Measurements from ENCODE around the gene IL12RB1. TPM values are rescaled to one million over a fixed set of nuclear protein-coding genes. Genes with fewer than 3 reads are reported as not detected.
A peak's percentile ranks its signal among the peaks of the same experiment; 100 is the strongest.
"Not testable (repeated sequence)": the region's sequence is repeated elsewhere in the genome, so short reads cannot be mapped to it uniquely, and the experiment has no call there.

IL12RB1 gene
- total and polyA plus RNA-seq, 12 donors = 0.28 to 7.4 (median 1.8) TPM; not detected in 1

DNA sequence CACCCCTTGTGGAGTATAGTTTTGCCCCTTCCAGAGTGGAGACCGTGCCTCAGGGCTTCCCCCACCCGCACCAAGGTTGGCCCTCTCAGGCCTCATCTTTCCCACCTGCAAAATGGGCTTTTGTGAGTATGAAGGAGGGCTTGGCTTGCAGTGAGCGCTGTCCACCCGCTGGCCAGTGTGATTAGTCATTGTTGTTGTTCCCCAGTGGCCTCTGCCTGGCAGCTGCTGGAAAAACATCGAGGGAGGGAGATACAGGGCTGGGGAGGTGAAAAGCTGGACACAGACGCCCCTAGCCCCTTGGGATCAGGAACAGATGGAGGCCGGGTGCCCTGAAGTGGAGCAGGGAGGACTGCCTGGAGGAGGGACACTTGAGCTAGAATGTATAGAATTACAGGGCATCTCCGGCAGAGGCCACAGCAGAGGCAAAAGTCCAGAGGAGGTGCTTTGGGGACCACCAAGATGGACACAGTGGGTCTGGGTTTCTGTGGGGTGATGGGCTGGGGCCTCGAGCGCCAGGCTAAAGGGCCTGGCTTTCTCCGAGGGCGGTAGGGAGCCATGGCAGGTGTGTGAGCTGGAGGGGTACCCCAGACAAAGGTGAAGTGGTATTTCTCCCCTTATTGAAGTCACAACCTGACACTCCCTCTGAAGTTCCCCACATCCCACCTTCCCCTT, 3.9 kb upstream of the IL12RB1 start:
- H3K4me3 ChIP-seq = no peak overlapping the region
- peak overlapping the region in 2 of 5 donors; percentile 30 to 69 for H3K27ac ChIP-seq
- TF ChIP-seq, protein P1, sequence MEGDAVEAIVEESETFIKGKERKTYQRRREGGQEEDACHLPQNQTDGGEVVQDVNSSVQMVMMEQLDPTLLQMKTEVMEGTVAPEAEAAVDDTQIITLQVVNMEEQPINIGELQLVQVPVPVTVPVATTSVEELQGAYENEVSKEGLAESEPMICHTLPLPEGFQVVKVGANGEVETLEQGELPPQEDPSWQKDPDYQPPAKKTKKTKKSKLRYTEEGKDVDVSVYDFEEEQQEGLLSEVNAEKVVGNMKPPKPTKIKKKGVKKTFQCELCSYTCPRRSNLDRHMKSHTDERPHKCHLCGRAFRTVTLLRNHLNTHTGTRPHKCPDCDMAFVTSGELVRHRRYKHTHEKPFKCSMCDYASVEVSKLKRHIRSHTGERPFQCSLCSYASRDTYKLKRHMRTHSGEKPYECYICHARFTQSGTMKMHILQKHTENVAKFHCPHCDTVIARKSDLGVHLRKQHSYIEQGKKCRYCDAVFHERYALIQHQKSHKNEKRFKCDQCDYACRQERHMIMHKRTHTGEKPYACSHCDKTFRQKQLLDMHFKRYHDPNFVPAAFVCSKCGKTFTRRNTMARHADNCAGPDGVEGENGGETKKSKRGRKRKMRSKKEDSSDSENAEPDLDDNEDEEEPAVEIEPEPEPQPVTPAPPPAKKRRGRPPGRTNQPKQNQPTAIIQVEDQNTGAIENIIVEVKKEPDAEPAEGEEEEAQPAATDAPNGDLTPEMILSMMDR (IDR thresholded peaks at IDR 0.05) = no peak
- TF ChIP-seq POLR2A (IDR thresholded peaks at IDR 0.05) = no peak
- DNase-seq = no peak
- WGBS, 4 donors = 52 to 63% (median 62%) methylated on average over 9 to 12 of the region's 12 CpGs
- H3K9me3 ChIP-seq (replicated peaks in 1 of 3) = no peaks in the 10 kb centered on the region
- intact Hi-C loops (cut with DNase I) = no loop called here
- no peaks in the 10 kb centered on the region for H3K36me3 ChIP-seq (replicated peaks in 1 of 2)
- H3K27me3 ChIP-seq = no peaks in the 10 kb centered on the region
- H3K4me1 ChIP-seq (replicated peaks in 1 of 2) = peaks cover 0 to 7% of the 10 kb centered on the region in 2 donors

DNA sequence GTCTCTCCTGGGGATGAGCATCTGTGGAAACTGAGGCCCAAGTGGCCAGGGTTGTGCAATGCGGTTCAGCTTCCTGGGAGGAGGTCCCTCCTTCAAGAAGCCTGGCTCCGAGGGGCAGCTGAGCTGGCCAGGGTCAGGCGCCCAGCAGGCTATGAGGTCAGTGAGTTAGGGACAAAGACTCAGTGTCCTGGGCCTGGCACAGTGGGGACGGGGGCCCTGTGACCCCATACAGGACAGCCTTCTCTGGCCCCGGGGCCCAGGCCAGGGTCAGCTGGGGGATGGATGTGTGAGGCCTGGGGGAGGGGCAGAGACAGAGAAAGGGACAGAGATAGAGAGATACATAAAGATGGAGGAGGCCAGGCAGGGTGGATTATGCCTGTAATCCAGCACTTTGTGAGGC, 3.0 kb upstream of the IL12RB1 start:
- whole genome bisulfite sequencing, 4 donors = 75 to 83% (median 76%) methylated on average over 5 of the region's 5 CpGs
- Histone ChIP-seq H3K9me3 (replicated peaks in 1 of 3) (no peaks in the 10 kb centered on the region), H3K4me1 (replicated peaks in 1 of 2) (peaks cover 0 to 7% of the 10 kb centered on the region in 2 donors), H3K36me3 (replicated peaks in 1 of 2) (no peaks in the 10 kb centered on the region), H3K4me3 (no peak overlapping the region), H3K27me3 (no peaks in the 10 kb centered on the region), H3K27ac (peak overlapping the region in 1 of 5 donors; percentile 65)
- intact Hi-C loops (cut with DNase I) = no loop called here
- no peak for DNase-seq
- no peak for TF ChIP-seq POLR2A (IDR thresholded peaks at IDR 0.05)
- TF ChIP-seq, protein P1 (IDR thresholded peaks at IDR 0.05) = no peak

DNA sequence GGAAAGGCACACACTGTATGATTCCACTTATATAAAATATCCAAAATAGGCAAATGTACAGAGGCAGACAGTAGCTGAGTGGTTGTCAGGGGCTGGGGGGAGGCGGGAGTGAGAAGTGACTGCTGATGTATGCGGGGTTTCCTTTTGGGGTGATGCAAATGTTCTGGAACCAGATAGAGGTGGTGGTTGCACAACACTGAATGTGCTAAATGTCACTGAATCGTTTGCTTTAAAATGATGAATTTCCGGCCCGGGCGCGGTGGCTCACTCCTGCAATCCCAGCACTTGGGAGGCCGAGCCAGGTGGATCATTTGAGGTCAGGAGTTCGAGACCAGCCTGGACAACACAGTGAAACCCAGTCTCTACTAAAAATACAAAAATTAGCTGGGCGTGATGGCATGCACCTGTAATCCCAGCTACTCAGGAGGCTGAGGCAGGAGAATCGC, 2.4 kb upstream of the IL12RB1 start:
- 55 to 62% (median 58%) methylated on average over 11 of the region's 11 CpGs for WGBS, 4 donors
- H3K27me3 ChIP-seq; H3K9me3 ChIP-seq (replicated peaks in 1 of 3); H3K4me1 ChIP-seq (replicated peaks in 1 of 2); intact Hi-C loops (cut with DNase I); H3K36me3 ChIP-seq (replicated peaks in 1 of 2); H3K4me3 ChIP-seq: not testable (repeated sequence)
- peak overlapping the region in 1 of 5 donors; percentile 65 for H3K27ac ChIP-seq
- peak in 5 of 7 donors; percentile 23 to 72 (median 52) for DNase-seq

DNA sequence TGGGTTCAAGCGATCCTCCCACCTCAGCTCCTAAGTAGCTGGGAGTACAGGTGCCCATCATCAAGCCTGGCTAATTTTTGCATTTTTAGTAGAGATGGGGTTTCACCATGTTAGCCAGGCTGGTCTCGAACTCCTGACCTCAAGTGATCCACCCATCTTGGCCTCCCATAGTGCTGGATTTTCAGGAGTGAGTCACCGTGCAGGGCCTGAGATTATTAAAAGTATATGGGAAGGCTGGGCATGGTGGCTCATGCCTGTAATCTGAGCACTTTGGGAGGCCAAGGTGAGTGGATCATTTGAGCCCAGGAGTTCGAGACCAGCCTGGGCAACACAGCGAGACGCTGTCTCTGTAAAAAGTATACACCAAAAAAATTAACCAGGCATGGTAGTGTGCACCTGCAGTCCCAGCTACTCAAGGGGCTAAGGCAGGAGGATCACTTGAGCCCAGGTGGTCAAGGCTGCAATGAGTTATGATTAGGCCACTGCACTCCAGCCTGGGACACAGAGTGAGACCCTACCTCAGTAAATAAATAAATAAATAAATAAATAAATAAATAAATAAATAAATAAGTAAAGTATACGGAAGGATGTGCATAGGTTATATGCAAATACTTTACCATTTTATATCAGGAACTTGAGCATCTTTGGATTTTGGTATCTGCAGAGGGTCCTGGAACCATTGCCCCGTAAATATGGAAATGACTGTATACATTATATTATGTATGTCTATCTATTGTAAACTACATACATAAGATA, 854 bp downstream of the IL12RB1 start:
- DNase-seq = no peak
- peaks cover 0 to 5% of the 10 kb centered on the region in 2 donors for H3K4me1 ChIP-seq (replicated peaks in 1 of 2)
- no peak overlapping the region for H3K4me3 ChIP-seq
- H3K36me3 ChIP-seq (replicated peaks in 1 of 2) = no peaks in the 10 kb centered on the region
- intact Hi-C loops (cut with DNase I) = no loop called here
- no peak for TF ChIP-seq POLR2A (IDR thresholded peaks at IDR 0.05)
- TF ChIP-seq, protein P1 (IDR thresholded peaks at IDR 0.05) = no peak
- no peaks in the 10 kb centered on the region for H3K27me3 ChIP-seq
- no peak overlapping the region for H3K27ac ChIP-seq
- WGBS, 4 donors = 78 to 90% (median 83%) methylated on average over 8 of the region's 8 CpGs
- H3K9me3 ChIP-seq (replicated peaks in 1 of 3) = no peaks in the 10 kb centered on the region

Data from adrenal gland (tissue), 12 donors.